GM12891 (cell line): ENCODE results near the gene SCN8A.

Experiments
- POLR2A ChIP-seq: IDR thresholded peaks from 2 replicates; pipeline ENCODE4 v1.6.1; 2011; ENCODE audit warnings: low read depth, low read length, control low read depth
- POLR2AphosphoS5 ChIP-seq: IDR thresholded peaks from 2 replicates; pipeline ENCODE4 v1.6.1; 2011; ENCODE audit warnings: low read depth, low read length, control low read depth

- TF ChIP-seq POLR2A (no peak), POLR2AphosphoS5 (no peak)
Observed at GRCh38 chr12:51722431-51722830, 131.4 kb downstream of the SCN8A start.
